HepG2 (cell line): ENCODE results near the gene C9orf78. TPM values are rescaled to one million over a fixed set of nuclear protein-coding genes. Genes with fewer than 3 reads are reported as not detected.
A peak's percentile ranks its signal among the peaks of the same experiment; 100 is the strongest.

Experiments used
- ATF5 ChIP-seq: sonication (generic); formaldehyde crosslinking; IDR thresholded peaks from 2 replicates; pipeline ENCODE4 v1.4.0; 2020; ENCODE audit warnings: mild to moderate bottlenecking, low read depth, missing genetic modification reagents
- CERS6 ChIP-seq: sonication (generic); formaldehyde crosslinking; IDR thresholded peaks from 2 replicates; pipeline ENCODE4 v1.5.0; 2020; ENCODE audit warnings: missing genetic modification reagents
- FOXO1 ChIP-seq: sonication (generic); formaldehyde crosslinking; IDR thresholded peaks from 2 replicates; pipeline ENCODE4 v1.4.0; 2020; ENCODE audit warnings: missing genetic modification reagents
- GATAD1 ChIP-seq: IDR thresholded peaks from 2 replicates; pipeline ENCODE4 v1.6.1; 2016; ENCODE audit warnings: missing genetic modification reagents, missing compliant biosample characterization
- HIC2 ChIP-seq: sonication (generic); formaldehyde crosslinking; IDR thresholded peaks from 2 replicates; pipeline ENCODE4 v1.9.0; 2022; ENCODE audit warnings: low read depth, missing genetic modification reagents
- HOXA7 ChIP-seq: sonication (generic); formaldehyde crosslinking; IDR thresholded peaks from 2 replicates; pipeline ENCODE4 v1.8.1; 2022; ENCODE audit warnings: mild to moderate bottlenecking, missing genetic modification reagents, moderate library complexity
- RORA ChIP-seq: sonication (generic); formaldehyde crosslinking; IDR thresholded peaks from 2 replicates; pipeline ENCODE4 v1.5.0; 2020; ENCODE audit warnings: mild to moderate bottlenecking, missing genetic modification reagents, moderate library complexity
- SOX13 ChIP-seq, 3 experiments: fragments of 450-650 bp in 1 of 3; sonication (generic) in 1 of 3; formaldehyde crosslinking in 1 of 3; IDR thresholded peaks in 2 of 3; conservative IDR thresholded peaks in 1 of 3; 2 replicates each; pipeline versions ENCODE4 v1.5.0 to v1.6.1; 2016 to 2020; ENCODE audit warnings: antibody characterized with exemption in 1 of 3, mild to moderate bottlenecking in 1 of 3, missing compliant biosample characterization in 1 of 3, missing genetic modification reagents in 1 of 3, moderate library complexity in 1 of 3
- THAP9 ChIP-seq: sonication (generic); formaldehyde crosslinking; IDR thresholded peaks from 2 replicates; pipeline ENCODE4; 2020; ENCODE audit warnings: missing genetic modification reagents, mild to moderate bottlenecking, borderline replicate concordance
- ZBED4 ChIP-seq: sonication (generic); formaldehyde crosslinking; IDR thresholded peaks from 2 replicates; pipeline ENCODE4 v1.4.0; 2020; ENCODE audit warnings: missing genetic modification reagents, borderline replicate concordance
- ZBTB26 ChIP-seq: IDR thresholded peaks from 2 replicates; pipeline ENCODE4 v1.6.1; 2016; ENCODE audit warnings: missing compliant biosample characterization, missing genetic modification reagents, borderline replicate concordance
- ZNF33A ChIP-seq: sonication (generic); formaldehyde crosslinking; IDR thresholded peaks from 2 replicates; pipeline ENCODE4 v1.5.1; 2020; ENCODE audit warnings: missing genetic modification reagents, mild to moderate bottlenecking, moderate library complexity, borderline replicate concordance
- ZNF44 ChIP-seq: sonication (generic); formaldehyde crosslinking; IDR thresholded peaks from 2 replicates; pipeline ENCODE4 v1.5.1; 2020; ENCODE audit warnings: mild to moderate bottlenecking, missing genetic modification reagents
- ZNF615 ChIP-seq: sonication (generic); formaldehyde crosslinking; IDR thresholded peaks from 2 replicates; pipeline ENCODE4 v1.5.0; 2020; ENCODE audit warnings: mild to moderate bottlenecking, missing genetic modification reagents, borderline replicate concordance
- ZNF670 ChIP-seq: sonication (generic); formaldehyde crosslinking; IDR thresholded peaks from 2 replicates; pipeline ENCODE4 v1.8.0; 2022; ENCODE audit warnings: mild to moderate bottlenecking, missing genetic modification reagents, borderline replicate concordance
- ZSCAN12 ChIP-seq: sonication (generic); formaldehyde crosslinking; IDR thresholded peaks from 2 replicates; pipeline ENCODE4 v1.9.0; 2021; ENCODE audit warnings: mild to moderate bottlenecking, missing genetic modification reagents
- polyA plus RNA-seq, 8 experiments: library from polyadenylated mRNA; depleted of rRNA in 3 of 8; stranded (reverse) in 7 of 8; unstranded in 1 of 8; fragments of >200 nt; fragmentation: Illumina TruSeq in 4 of 8; extraction: Trizol in 4 of 8; gene quantifications; 2 replicates each; pipeline versions ENCODE4 v1.2.1 to v1.2.3, GENCODE V29; 2011 to 2016; ENCODE audit warnings: low read depth in 4 of 8, missing spikeins in 1 of 8, mixed read lengths in 1 of 8; ENCODE audit not compliant: insufficient read depth in 1 of 8
- total RNA-seq, 5 experiments: library from RNA; depleted of rRNA; stranded (reverse); fragments of >200 nt; fragmentation: Illumina TruSeq; extraction: Trizol; gene quantifications; 2 replicates each; pipeline ENCODE4 v1.2.3, GENCODE V29; 2016; ENCODE audit warnings: low read depth in 1 of 5

C9orf78 gene
- total and polyA plus RNA-seq, 2 of the 13 experiments (the other 11 are each of a cell fraction or from before 2014, with no cell fraction given) = 18.4 to 35.5 TPM

GRCh38 chr9:129835128-129835859 is at the start of gene C9orf78, which contains the start of gene USP20 (continued):
- TF ChIP-seq SOX13 (IDR thresholded peaks at IDR 0.05) = no peak
- no peak for TF ChIP-seq SOX13 (CRISPR knock-in tag; conservative IDR thresholded peaks at IDR 0.05 in 1 of 2, IDR thresholded peaks at IDR 0.05 in 1 of 2)
- no peak for TF ChIP-seq ZNF670 (CRISPR knock-in tag)
- TF ChIP-seq ZNF33A = no peak
- TF ChIP-seq HIC2 (CRISPR knock-in tag) = no peak
- peak; percentile 95 for TF ChIP-seq GATAD1 (CRISPR knock-in tag)
- 0 out of 2 replicates have a peak, but pooled peaks have one; percentile 14 for TF ChIP-seq ZNF44 (CRISPR knock-in tag)
- no peak for TF ChIP-seq RORA (CRISPR knock-in tag)
- no peak for TF ChIP-seq ZSCAN12 (CRISPR knock-in tag)
- TF ChIP-seq THAP9 (CRISPR knock-in tag) = no peak
- no peak for TF ChIP-seq FOXO1 (CRISPR knock-in tag)
- TF ChIP-seq ZBTB26 (CRISPR knock-in tag) = no peak
- TF ChIP-seq CERS6 = no peak
- peak; percentile 85; the same call in 1 of the 2 replicates for TF ChIP-seq ZBED4 (CRISPR knock-in tag)
- TF ChIP-seq ZNF615 (CRISPR knock-in tag) = no peak
- no peak for TF ChIP-seq ATF5 (CRISPR knock-in tag)
- no peak for TF ChIP-seq HOXA7 (CRISPR knock-in tag)
